ENCODE data around the gene MCOLN2. TPM values are rescaled to one million over a fixed set of nuclear protein-coding genes. Genes with fewer than 3 reads are reported as not detected.

MCOLN2 gene
- total RNA-seq, 2 donors from 2014 or later: 19.3 to 26.7 TPM

GRCh38 chr1:84972377-84972987, 24.4 kb downstream of the MCOLN2 start:
- Mint-ChIP-seq H3K36me3 (ENCODE audit: low read depth) (no peaks in the 10 kb centered on the region), H3K27me3 (no peaks in the 10 kb centered on the region), H3K27ac (no peak overlapping the region), H3K4me1 (peaks cover 24% of the 10 kb centered on the region), H3K4me3 (no peak overlapping the region)
- H3K9me3 ChIP-seq (ENCODE audit: control insufficient read depth, low read length, poor library complexity, severe bottlenecking): no peaks in the 10 kb centered on the region
- no peak for DNase-seq
- ATAC-seq: peak; percentile 47

GRCh38 chr1:84971957-84972356, 25.0 kb downstream of the MCOLN2 start:
- H3K4me1 Mint-ChIP-seq: peaks cover 24% of the 10 kb centered on the region
- ATAC-seq: no peak
- no peaks in the 10 kb centered on the region for H3K9me3 ChIP-seq (ENCODE audit: control insufficient read depth, low read length, poor library complexity, severe bottlenecking)
- H3K4me3 Mint-ChIP-seq: peak overlapping the region; percentile 21
- no peak for DNase-seq
- H3K27ac Mint-ChIP-seq: no peak overlapping the region
- no peaks in the 10 kb centered on the region for H3K36me3 Mint-ChIP-seq (ENCODE audit: low read depth)
- H3K27me3 Mint-ChIP-seq: no peaks in the 10 kb centered on the region

- Mint-ChIP-seq H3K36me3 (ENCODE audit: low read depth) (no peaks in the 10 kb centered on the region), H3K27me3 (no peaks in the 10 kb centered on the region), H3K4me1 (peaks cover 17% of the 10 kb centered on the region), H3K27ac (no peak overlapping the region), H3K4me3 (no peak overlapping the region)
- no peak for DNase-seq
- no peaks in the 10 kb centered on the region for H3K9me3 ChIP-seq (ENCODE audit: control insufficient read depth, low read length, poor library complexity, severe bottlenecking)
- no peak for ATAC-seq
Observed at GRCh38 chr1:84969489-84970250, 27.2 kb downstream of the MCOLN2 start.

DNA sequence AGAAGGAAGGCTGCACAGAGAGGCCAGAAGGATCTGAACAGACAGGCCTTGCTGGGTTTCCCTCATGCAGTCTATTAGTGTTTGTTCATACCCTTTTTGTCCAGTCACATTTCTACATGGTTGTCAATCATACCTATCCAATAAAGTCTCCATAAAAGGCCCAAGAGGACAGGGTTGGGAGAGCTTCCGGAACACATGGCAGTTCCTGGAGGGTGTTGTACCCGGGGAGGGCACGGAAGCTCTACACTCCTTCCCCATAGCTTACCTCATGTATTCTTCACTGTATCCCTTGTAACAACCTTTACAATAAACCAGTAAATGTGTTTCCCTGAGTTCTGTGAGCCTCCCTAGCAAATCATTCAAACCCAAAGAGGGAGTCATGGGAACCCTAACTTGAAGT, 28.0 kb downstream of the MCOLN2 start:
- Mint-ChIP-seq H3K27ac (no peak overlapping the region), H3K4me3 (no peak overlapping the region), H3K4me1 (peaks cover 17% of the 10 kb centered on the region), H3K36me3 (ENCODE audit: low read depth) (no peaks in the 10 kb centered on the region), H3K27me3 (no peaks in the 10 kb centered on the region)
- ATAC-seq (no peak), DNase-seq (no peak)
- no peaks in the 10 kb centered on the region for H3K9me3 ChIP-seq (ENCODE audit: control insufficient read depth, low read length, poor library complexity, severe bottlenecking)

- ATAC-seq: no peak
- H3K36me3 Mint-ChIP-seq (ENCODE audit: low read depth): no peaks in the 10 kb centered on the region
- H3K4me3 Mint-ChIP-seq: no peak overlapping the region
- DNase-seq: no peak
- H3K27ac Mint-ChIP-seq: no peak overlapping the region
- no peaks in the 10 kb centered on the region for H3K9me3 ChIP-seq (ENCODE audit: control insufficient read depth, low read length, poor library complexity, severe bottlenecking)
- H3K27me3 Mint-ChIP-seq: no peaks in the 10 kb centered on the region
- H3K4me1 Mint-ChIP-seq: peaks cover 17% of the 10 kb centered on the region
Observed at GRCh38 chr1:84968101-84968500, 28.8 kb downstream of the MCOLN2 start.

DNA sequence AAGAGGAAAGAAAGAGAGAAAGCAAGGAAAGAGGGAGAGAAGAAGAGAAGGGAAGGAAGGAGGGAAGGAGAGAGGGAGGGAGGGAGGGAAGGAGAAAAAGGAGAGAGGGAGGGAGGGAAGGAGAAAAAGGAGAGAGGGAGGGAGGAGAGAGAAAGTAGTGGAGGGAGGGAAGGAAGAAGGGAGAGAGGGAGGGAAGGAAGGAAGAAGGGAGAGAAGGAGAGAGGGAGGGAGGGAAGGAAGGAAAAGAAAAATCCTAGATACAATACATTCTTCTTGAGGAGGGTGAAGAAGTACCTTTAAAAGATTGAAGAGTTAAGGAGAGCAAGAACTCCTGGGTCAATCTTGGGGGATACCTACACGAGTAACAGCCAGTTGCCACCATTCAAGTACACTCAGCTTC, 29.2 kb downstream of the MCOLN2 start:
- H3K27ac Mint-ChIP-seq: no peak overlapping the region
- ATAC-seq (no peak), DNase-seq (no peak)
- no peaks in the 10 kb centered on the region for H3K36me3 Mint-ChIP-seq (ENCODE audit: low read depth)
- H3K4me3 Mint-ChIP-seq: no peak overlapping the region
- no peaks in the 10 kb centered on the region for H3K9me3 ChIP-seq (ENCODE audit: control insufficient read depth, low read length, poor library complexity, severe bottlenecking)
- H3K27me3 Mint-ChIP-seq: no peaks in the 10 kb centered on the region
- peaks cover 15% of the 10 kb centered on the region for H3K4me1 Mint-ChIP-seq

GRCh38 chr1:84963021-84963420, 33.9 kb downstream of the MCOLN2 start:
- no peak overlapping the region for H3K27ac Mint-ChIP-seq
- no peak for DNase-seq
- H3K9me3 ChIP-seq (ENCODE audit: control insufficient read depth, low read length, poor library complexity, severe bottlenecking): no peaks in the 10 kb centered on the region
- H3K4me3 Mint-ChIP-seq: no peak overlapping the region
- no peak for ATAC-seq
- no peaks in the 10 kb centered on the region for H3K27me3 Mint-ChIP-seq
- peaks cover 3% of the 10 kb centered on the region for H3K36me3 Mint-ChIP-seq (ENCODE audit: low read depth)
- peaks cover 6% of the 10 kb centered on the region for H3K4me1 Mint-ChIP-seq

DNA sequence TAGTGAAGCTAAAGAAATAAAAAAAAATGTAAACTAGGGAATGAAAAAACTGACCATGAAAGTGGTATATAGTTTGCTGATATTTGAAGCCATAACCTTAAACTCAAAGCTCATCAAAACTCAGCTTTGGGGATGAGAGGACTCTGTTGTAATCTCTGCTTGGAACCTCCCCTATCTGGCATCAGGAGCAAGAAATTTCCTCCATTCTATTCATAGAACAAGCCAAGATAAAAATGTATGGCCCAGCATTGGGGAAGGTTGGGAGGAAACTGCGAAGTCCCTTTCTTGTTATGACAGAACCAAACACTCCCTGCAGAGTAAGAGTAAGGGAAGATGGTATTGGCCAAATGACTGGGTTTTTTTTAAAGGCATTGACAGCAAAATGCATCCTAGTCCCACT, 35.6 kb downstream of the MCOLN2 start:
- H3K36me3 Mint-ChIP-seq (ENCODE audit: low read depth): peaks cover 7% of the 10 kb centered on the region
- no peak for DNase-seq
- H3K27me3 Mint-ChIP-seq: no peaks in the 10 kb centered on the region
- no peaks in the 10 kb centered on the region for H3K9me3 ChIP-seq (ENCODE audit: control insufficient read depth, low read length, poor library complexity, severe bottlenecking)
- no peak overlapping the region for H3K27ac Mint-ChIP-seq
- ATAC-seq: no peak
- peaks cover 6% of the 10 kb centered on the region for H3K4me1 Mint-ChIP-seq
- no peak overlapping the region for H3K4me3 Mint-ChIP-seq

GRCh38 chr1:84960371-84960770, 36.5 kb downstream of the MCOLN2 start:
- Mint-ChIP-seq H3K4me3 (no peak overlapping the region), H3K27me3 (peaks cover 2% of the 10 kb centered on the region)

DNA sequence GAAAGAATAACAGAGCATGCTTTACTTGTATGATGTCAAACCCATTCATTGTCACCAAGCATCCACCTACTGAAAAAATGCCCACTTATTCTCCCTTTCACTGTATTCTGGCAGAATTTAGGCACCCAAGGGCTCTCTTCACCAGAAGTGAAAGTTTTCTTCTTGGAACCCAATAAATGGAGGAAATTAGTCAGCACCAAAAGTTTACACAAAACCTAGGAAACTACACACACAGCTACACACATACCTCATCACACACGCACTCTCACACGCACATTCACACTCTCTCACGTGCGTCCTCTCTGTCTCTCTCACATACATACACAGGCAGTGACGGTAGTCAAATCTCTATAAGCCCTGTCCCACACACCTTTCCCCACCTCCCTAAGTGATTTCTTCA, 37.6 kb downstream of the MCOLN2 start:
- Mint-ChIP-seq H3K27ac (peak overlapping the region; percentile 37), H3K27me3 (peaks cover 9% of the 10 kb centered on the region), H3K36me3 (ENCODE audit: low read depth) (peaks cover 7% of the 10 kb centered on the region), H3K4me3 (no peak overlapping the region), H3K4me1 (peaks cover 8% of the 10 kb centered on the region)
- H3K9me3 ChIP-seq (ENCODE audit: control insufficient read depth, low read length, poor library complexity, severe bottlenecking): no peaks in the 10 kb centered on the region
- ATAC-seq: peak; percentile 78
- DNase-seq: no peak

More at GRCh38 chr1:84960371-84960770, 36.5 kb downstream of the MCOLN2 start:
- no peak for ATAC-seq
- H3K36me3 Mint-ChIP-seq (ENCODE audit: low read depth): peaks cover 7% of the 10 kb centered on the region
- no peak overlapping the region for H3K27ac Mint-ChIP-seq
- no peak for DNase-seq
- peaks cover 6% of the 10 kb centered on the region for H3K4me1 Mint-ChIP-seq
- H3K9me3 ChIP-seq (ENCODE audit: control insufficient read depth, low read length, poor library complexity, severe bottlenecking): no peaks in the 10 kb centered on the region

- DNase-seq: no peak
- no peak for ATAC-seq
- H3K4me3 Mint-ChIP-seq: no peak overlapping the region
- peaks cover 9% of the 10 kb centered on the region for H3K27me3 Mint-ChIP-seq
- H3K36me3 Mint-ChIP-seq (ENCODE audit: low read depth): peaks cover 8% of the 10 kb centered on the region
- H3K9me3 ChIP-seq (ENCODE audit: control insufficient read depth, low read length, poor library complexity, severe bottlenecking): no peaks in the 10 kb centered on the region
- peaks cover 8% of the 10 kb centered on the region for H3K4me1 Mint-ChIP-seq
- no peak overlapping the region for H3K27ac Mint-ChIP-seq
Observed at GRCh38 chr1:84957966-84958365, 38.9 kb downstream of the MCOLN2 start.

DNA sequence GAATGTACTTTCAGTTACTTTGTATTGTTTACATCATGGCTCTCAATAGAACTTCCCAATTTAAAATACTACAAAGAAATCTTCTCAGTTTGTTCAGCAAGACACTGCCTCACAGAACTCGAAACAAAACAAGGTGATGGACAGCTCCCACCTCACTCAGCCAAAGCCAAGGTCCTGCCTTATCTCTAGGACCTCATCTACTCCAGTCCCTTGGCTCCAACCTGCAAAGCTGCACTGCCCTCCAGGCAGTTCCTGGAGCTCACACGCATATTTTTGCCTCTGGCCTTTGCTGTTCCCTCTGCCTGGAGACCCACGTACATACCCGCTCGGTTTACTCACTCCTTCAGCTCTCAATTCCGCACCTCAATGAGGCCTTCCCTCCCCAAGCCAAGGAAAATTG, 40.3 kb downstream of the MCOLN2 start:
- Mint-ChIP-seq H3K4me3 (no peak overlapping the region), H3K27ac (no peak overlapping the region), H3K27me3 (peaks cover 9% of the 10 kb centered on the region), H3K36me3 (ENCODE audit: low read depth) (peaks cover 10% of the 10 kb centered on the region), H3K4me1 (peaks cover 8% of the 10 kb centered on the region)
- ATAC-seq: no peak
- DNase-seq: no peak
- H3K9me3 ChIP-seq (ENCODE audit: control insufficient read depth, low read length, poor library complexity, severe bottlenecking): no peaks in the 10 kb centered on the region

DNA sequence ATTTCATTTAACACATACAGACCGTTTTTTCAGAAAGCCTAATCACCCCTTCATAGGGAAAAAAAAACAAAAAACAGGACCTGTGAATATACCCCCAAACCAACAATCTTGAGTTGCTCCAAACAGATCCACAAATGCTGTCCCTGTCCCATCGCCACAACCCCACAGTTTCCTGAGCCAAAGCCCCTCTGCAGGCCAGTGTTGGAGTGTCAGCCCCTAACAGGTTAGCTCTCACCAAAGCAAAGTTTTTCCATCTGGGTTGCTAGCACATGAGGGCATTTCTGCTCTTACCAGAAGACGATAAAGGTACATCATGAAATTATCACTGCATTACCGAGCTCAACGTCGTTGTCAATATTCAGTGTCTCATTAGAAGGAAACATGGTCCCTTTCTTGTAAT, 40.8 kb downstream of the MCOLN2 start:
- no peak overlapping the region for H3K27ac Mint-ChIP-seq
- no peaks in the 10 kb centered on the region for H3K9me3 ChIP-seq (ENCODE audit: control insufficient read depth, low read length, poor library complexity, severe bottlenecking)
- peaks cover 9% of the 10 kb centered on the region for H3K27me3 Mint-ChIP-seq
- DNase-seq: no peak
- H3K4me1 Mint-ChIP-seq: peaks cover 8% of the 10 kb centered on the region
- no peak for ATAC-seq
- H3K4me3 Mint-ChIP-seq: no peak overlapping the region
- H3K36me3 Mint-ChIP-seq (ENCODE audit: low read depth): peaks cover 11% of the 10 kb centered on the region

DNA sequence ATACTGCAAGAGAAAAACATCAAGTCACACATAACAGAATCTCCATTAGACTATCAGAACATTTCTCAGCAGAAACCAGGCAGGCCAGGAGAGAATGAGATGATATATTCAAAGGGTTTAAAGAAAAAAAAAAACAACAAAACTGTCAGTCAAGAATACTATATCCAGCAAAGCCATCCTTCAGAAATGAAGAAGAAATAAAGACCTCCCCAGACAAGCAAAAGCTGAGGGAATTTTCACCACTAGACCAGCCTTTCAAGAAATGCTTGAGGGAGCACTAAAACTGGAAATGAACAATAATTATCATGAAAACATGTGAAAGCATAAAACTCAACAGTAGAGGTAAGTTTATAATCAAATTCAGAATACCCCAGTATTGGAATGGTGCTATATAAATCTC, 47.2 kb downstream of the MCOLN2 start:
- H3K36me3 Mint-ChIP-seq (ENCODE audit: low read depth): peaks cover 8% of the 10 kb centered on the region
- H3K27ac Mint-ChIP-seq: no peak overlapping the region
- H3K9me3 ChIP-seq (ENCODE audit: control insufficient read depth, low read length, poor library complexity, severe bottlenecking): peaks cover 3% of the 10 kb centered on the region
- DNase-seq (no peak), ATAC-seq (no peak)
- no peaks in the 10 kb centered on the region for H3K27me3 Mint-ChIP-seq
- H3K4me1 Mint-ChIP-seq: peaks cover 7% of the 10 kb centered on the region
- no peak overlapping the region for H3K4me3 Mint-ChIP-seq
